ENCODE results near the gene WWC2.

WWC2 gene

GRCh38 chr4:183260491-183261151, 161.6 kb downstream of the WWC2 start:
- no peak for DNase-seq

GRCh38 chr4:183261953-183262775, 163.1 kb downstream of the WWC2 start:
- DNase-seq = peak; percentile 95

GRCh38 chr4:183262776-183263100, 163.7 kb downstream of the WWC2 start:
- no peak for DNase-seq

DNA sequence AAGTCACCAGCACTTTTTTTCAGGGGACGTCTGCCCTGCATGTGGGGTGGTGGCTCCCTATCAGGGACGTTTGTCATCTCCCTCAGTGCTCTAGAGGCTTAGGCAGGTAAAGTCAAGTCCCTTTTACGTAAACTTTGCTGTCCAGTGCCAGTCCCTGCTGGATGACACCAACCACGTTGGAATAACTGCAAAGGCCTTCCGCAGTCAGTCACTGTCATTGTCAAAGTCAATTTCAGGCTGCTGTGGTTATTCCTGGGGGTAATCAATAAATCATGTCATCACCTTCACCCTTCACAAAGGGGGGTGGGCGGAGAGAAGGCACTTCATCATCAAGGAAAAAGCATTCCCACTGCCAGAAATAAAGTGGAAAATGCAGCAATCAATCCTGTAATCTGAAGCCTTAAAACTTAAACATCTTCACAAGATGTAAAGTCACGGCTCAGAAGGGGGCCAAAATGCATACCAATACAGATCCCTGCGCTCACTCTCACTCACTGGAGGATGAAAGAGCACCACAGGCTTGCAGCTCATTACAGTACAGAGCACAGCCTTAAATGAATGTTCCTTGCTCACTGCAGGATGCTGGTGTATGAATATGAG, 164.8 kb downstream of the WWC2 start:
- DNase-seq = no peak

DNA sequence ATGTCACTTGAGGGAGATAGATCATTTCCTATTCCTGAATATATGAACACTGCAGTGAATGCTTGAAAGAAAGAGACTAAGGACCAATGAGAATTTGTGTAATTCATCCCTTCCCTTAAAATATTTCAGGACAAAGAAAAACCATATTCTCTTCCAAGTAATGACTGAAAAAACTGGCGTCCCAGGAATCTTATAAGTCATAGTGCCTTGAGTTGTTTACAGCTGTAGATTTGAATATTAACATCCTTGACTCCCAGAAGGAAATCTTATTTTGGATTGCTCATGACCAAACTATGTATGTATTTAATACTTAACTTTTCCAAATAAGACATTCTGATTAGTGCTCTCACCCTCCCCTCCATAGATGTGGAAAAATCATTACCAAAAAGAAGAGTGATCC, 165.6 kb downstream of the WWC2 start:
- DNase-seq = no peak

DNA sequence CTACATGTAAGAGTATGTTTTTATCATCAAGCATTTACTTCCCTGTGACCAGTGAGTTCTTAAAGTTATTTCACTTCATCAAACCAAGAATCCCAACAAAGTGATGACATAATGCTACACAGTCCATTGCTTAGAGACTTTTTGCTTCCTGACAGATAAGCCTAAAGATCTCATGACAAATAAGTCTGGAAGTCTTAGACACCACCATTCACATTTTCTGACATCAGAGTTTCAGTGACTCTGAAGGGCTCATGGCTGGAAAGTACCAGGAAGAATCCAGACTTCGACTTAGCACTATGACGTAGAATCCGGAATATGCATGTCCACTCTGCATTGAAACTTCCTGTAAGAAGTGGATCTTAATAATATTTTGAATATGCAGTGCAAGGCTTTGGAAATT, 167.3 kb downstream of the WWC2 start:
- DNase-seq = no peak

DNA sequence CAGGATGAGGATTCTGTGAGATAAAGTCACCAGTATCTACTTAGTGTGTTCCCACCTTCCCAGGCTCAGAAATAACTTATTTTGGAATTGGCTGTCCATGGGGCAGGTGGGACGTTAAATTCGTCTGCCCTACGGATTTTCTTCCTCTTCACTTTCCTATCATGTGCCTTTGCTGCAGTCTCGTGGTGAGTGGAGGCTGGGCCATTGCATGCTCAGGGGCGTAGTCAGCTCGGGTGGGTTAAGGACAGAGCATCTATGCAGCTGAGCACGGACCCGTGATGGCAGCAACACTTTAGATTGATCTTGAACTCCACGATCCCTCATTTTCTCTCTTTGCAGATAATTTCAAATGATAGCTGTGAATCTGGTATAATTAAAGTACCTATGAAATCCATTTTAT, 169.5 kb downstream of the WWC2 start:
- no peak for DNase-seq

- no peak for DNase-seq
Measured at GRCh38 chr4:183272384-183272783, 173.3 kb downstream of the WWC2 start.

- no peak for DNase-seq
Measured at GRCh38 chr4:183276106-183276505, 177.0 kb downstream of the WWC2 start.

DNA sequence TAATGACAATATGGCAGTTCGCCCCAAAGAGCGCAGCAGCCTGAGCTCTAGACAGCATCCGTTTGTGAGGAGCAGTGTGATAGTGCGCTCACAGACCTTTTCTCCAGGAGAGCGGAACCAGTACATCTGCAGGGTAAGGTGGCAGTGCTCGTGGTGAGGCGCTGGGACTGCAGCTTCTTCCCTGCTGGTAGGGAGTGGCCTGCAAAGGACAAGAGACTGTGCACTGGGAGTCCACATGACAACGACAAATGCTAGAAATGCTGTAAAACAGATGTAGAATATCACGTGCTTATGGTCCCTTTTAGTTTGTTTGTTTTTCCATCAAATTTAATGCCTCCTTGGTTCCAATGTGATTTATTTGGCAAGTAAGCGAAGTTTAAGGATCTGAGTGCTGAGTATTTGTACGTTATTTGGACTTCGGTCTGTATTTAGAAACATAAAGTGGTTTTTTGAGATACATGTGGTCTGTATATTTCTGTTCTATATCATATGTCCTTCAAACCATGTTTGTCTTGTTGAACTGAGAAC, 185.3 kb downstream of the WWC2 start:
- DNase-seq = no peak

DNA sequence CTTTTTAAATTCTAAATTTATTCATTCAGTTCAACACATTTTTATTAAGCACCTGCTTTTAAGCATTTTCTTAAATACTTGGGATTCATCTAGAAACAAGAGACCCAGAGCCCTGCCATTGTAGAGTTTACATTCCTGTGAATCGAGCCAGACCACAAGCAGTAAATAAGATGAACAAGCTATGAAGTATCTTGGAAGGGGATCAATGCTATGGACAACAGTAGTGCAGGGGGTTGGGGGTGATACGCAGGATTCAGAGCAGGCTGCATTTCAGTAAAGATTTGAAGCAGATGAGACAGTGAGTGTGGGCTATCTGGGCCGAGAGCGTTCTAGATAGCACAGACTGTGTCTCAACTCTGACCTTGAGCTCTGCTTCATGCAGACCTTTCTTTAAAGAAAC, 185.9 kb downstream of the WWC2 start:
- DNase-seq = no peak

DNA sequence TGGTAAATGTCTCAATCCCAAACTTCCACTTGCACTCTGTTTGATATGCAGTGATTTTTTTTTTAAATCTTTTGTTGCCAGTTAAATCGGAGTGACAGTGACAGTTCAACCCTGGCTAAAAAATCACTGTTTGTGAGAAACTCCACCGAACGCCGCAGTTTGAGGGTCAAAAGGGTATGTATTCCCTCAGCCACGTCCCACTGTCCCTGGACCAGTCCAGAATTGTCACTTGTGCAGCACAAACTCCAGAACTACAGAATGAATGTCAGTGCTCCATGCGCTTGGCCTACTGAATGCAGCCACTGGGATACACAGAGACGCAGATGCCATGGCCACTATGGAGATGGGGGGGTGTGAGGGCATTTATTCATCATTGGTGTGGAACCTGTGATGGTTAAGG, 186.8 kb downstream of the WWC2 start:
- no peak for DNase-seq

- no peak for DNase-seq
Measured at GRCh38 chr4:183286590-183287308, 187.7 kb downstream of the WWC2 start.

GRCh38 chr4:183287309-183287659, 188.2 kb downstream of the WWC2 start:
- no peak for DNase-seq

DNA sequence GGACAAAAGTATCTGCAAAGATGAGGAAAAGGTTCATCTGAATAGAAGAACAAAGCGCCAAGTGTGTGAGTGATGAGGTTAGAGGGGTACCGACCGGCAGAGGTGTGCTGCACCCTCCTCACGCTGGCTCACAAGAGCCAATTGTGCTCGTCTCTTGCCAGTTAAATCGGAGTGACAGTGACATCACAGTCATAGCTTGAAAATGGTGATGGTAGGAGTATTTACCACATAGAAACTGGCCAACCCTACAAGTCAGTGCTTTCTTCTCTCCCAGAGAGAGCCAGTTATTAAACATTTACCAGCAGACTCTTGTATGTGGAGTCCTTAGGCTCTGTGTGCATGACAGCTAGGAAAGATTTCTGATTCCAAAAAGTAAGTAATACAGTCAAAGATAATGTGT, 188.6 kb downstream of the WWC2 start:
- no peak for DNase-seq

- DNase-seq = peak; percentile 23
Measured at GRCh38 chr4:183288955-183289354, 189.9 kb downstream of the WWC2 start.

DNA sequence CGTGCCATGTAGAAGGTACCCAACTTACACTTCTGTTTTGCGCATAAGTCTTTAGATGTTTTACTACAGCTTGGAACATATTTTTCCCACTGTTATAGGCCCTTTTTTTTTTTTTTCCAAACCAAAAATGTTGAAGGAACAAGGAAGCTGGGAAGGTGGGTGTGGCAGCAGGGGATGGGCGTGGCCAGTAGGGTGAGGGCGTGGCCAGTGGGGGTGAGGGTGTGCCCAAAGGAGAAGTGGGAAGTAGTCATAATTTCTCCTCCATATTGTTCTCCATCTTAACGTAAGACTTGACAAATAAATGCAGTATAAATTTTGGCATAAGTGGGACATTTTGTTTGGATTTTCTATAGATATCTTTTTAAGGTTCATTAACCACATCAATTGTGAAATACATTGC, 190.6 kb downstream of the WWC2 start:
- DNase-seq = peak; percentile 51

GRCh38 chr4:183291070-183291469, 192.0 kb downstream of the WWC2 start:
- DNase-seq = no peak

GRCh38 chr4:183295711-183296110, 196.7 kb downstream of the WWC2 start:
- no peak for DNase-seq

DNA sequence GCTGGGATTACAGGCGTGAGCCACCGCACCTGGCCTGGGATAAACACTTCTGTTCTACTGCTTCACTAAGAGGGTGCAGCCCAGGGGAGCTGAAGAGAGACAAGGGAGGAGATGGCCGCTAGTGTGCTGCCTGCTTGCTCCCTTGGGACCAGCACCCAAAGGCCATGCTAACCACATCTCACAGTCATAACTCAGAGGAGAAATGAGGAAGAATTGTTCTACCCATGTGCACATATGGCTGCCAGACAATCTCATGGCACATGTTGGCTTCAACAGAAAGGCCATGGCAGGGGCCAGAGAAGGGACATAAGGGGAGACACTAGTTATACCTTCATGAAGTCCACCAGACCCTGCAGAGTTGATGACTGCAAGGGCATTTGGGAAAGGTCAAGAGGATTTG, 198.6 kb downstream of the WWC2 start:
- DNase-seq = no peak

DNA sequence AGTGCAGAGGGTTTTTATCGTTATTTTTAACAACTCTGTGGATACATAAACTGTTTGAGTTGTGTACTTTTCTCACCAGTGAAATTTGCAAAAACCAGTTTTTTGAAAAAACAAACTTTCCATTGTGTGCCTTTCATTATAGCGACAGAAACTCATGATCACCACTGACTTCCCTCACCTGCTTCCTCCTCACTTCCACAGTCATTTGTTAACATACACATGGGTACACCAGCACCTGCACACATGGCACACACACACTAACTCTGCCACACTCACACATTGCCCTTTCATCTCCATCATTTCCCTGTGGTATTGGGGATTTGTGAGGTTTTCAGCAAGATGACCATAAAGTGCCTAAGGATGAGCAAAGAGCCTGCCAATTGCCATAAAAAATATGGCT, 200.4 kb downstream of the WWC2 start:
- no peak for DNase-seq

DNA sequence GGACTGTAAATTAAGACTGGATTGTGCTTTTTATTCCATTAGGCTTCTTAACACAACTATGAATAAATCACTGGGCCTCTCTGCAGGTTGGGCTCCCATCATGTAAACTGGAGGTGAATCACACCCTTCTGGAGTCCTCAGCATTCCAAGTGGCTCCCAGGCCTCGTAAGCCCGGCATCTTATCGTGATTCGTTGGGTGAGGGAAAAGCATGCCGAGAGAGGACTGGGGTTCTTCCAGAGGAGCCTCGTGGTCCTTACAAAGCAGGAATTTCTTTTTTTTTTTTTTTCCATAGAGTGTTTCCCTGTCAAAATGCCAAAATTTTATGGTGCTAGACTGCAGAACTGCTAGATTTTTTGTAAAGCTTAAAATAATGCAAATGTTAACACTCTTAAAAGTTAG, 201.0 kb downstream of the WWC2 start:
- no peak for DNase-seq

DNA sequence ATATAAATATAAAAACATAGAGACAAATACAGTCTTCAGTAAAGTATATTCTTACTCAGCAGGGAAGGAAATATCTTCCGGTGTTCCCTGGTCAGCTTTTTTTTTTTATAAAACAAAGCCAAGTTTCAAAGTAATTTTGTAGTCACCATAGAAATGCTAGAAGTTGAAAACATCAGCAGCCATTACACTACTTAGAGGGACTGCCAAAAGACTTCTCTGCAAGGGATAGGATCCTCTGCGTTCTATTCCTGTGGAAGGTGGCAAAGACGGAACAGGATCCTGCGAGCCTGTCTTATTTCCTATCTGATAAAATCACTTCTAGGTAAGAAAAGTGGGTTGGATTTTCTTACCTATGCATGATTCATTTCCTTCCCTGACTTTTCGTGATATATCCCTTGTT, 201.6 kb downstream of the WWC2 start:
- no peak for DNase-seq

DNA sequence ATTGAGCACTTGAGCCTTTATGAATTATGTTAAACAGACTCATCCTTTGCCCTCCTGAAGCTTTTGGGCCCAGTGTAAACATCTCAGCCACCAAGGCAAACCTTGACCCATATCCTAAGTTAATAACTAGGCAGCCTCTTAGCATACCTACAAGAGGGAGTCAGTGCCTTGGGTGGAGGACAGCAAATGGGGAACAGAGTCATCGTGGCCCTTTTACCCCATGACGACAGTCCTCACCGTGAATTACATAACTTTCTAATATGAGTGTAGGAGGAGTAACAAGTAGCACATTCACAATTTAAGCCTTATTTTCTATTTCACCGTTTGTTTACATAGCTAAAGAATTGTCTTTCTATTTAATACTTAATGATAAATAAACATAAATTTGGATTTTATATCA, 204.2 kb downstream of the WWC2 start:
- no peak for DNase-seq

Data from hematopoietic multipotent progenitor cell treated with erythropoietin and hydrocortisone succinate and interleukin-3 and kit ligand, for 6 days (in vitro differentiated cells).